GM19239 (cell line): Measurements from ENCODE around the gene AP5B1.
"Not testable (repeated sequence)": the region's sequence is repeated elsewhere in the genome, so short reads cannot be mapped to it uniquely, and the experiment has no call there.

Experiments used
- DNase-seq: peaks from one replicate; pipeline ENCODE4 v3.0.0; 2011; ENCODE audit warnings: low spot score; ENCODE audit not compliant: insufficient read length
- FAIRE-seq: peaks from 2 replicates; lab custom pipeline; 2011; peaks lifted over from hg19 to GRCh38; lab: Jason Lieb, UNC

The AP5B1 gene

DNA sequence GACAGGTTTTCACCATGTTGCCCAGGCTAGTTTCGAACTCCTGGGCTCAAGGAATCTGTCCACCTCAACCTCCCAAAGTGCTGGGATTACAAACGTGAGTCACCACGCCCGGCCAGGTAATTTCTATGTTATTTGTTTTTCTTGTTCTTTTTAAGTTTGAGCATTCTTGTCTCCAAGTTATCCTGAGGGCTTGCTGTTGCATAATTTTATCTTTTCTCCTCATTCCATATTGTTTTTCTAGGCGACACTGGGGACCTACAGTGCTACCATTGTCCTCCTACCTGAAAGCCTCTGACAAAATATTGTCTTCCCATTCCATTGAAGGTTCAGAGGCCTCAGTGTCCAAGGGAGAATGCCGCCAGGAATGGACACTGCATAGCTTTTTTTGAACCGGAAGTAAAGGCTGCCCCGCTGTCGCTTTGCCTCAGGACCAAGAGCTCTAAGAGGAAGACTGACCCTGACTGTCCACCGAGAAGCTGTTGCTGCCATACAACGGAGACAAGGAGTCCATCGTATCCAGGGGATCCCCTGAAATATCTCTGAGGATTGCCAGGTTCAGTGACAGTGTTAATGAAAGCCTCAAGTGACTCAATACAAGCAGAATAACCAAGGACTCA lies 9.7 kb downstream of the AP5B1 start:
- FAIRE-seq (no peak), DNase-seq (no peak)

GRCh38 chr11:65767806-65768205 lies 13.0 kb downstream of the AP5B1 start:
- not testable (repeated sequence) for DNase-seq, FAIRE-seq

DNA sequence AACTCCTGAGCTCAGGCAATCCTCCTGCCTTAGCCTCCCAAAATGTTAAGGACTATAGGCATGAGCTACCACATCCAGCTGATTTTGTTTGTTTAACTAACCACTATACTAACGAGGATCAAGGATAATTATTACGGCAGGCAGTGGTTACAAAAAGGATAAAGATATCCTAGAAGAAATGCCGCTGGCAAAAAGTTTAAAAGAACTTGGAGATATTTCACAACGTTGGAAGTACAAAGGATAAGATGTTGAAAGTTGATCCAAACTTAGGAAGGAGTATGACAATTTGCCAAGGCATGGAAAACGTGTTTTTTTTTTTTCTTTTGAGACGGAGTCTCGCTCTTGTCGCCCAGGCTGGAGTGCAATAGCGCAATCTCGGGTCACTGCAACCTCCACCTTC lies 13.4 kb downstream of the AP5B1 start:
- DNase-seq: no peak

GRCh38 chr11:65766535-65766934 lies 14.2 kb downstream of the AP5B1 start:
- FAIRE-seq: no peak

More for the DNA sequence above, 13.4 kb downstream of the AP5B1 start:
- no peak for FAIRE-seq

GRCh38 chr11:65764434-65764833 lies 16.3 kb downstream of the AP5B1 start:
- FAIRE-seq (no peak), DNase-seq (no peak)

More at GRCh38 chr11:65766535-65766934, 14.2 kb downstream of the AP5B1 start:
- DNase-seq: no peak

- FAIRE-seq, DNase-seq: not testable (repeated sequence)
Observed at GRCh38 chr11:65762816-65763215, 18.0 kb downstream of the AP5B1 start.

DNA sequence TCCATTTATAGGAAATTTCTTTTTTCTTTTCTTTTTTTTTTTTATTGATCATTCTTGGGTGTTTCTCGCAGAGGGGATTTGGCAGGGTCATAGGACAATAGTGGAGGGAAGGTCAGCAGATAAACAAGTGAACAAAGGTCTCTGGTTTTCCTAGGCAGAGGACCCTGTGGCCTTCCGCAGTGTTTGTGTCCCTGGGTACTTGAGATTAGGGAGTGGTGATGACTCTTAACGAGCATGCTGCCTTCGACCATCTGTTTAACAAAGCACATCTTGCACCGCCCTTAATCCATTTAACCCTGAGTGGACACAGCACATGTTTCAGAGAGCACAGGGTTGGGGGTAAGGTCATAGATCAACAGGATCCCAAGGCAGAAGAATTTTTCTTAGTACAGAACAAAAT lies 18.6 kb downstream of the AP5B1 start:
- DNase-seq, FAIRE-seq: not testable (repeated sequence)

- no peak for FAIRE-seq
Observed at GRCh38 chr11:65745049-65745448, 35.7 kb downstream of the AP5B1 start.

DNA sequence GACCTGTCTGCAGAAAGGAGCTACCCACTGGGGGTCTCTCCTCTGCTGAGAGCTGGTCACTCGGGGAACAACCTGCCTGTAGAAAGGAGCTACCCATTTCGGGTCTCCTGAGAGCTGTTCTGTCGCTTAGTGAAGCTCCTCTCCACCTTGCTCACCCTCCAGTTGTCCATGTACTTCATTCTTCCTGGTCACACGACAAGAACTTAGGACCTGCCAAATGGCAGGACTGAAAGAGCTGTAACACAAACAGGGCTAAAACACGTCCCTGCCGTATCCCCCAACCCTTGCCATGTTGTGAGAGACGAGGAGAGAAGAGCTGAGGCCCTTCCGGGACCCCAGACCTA lies 36.1 kb downstream of the AP5B1 start:
- DNase-seq (no peak), FAIRE-seq (no peak)

More at GRCh38 chr11:65745049-65745448, 35.7 kb downstream of the AP5B1 start:
- DNase-seq: no peak

DNA sequence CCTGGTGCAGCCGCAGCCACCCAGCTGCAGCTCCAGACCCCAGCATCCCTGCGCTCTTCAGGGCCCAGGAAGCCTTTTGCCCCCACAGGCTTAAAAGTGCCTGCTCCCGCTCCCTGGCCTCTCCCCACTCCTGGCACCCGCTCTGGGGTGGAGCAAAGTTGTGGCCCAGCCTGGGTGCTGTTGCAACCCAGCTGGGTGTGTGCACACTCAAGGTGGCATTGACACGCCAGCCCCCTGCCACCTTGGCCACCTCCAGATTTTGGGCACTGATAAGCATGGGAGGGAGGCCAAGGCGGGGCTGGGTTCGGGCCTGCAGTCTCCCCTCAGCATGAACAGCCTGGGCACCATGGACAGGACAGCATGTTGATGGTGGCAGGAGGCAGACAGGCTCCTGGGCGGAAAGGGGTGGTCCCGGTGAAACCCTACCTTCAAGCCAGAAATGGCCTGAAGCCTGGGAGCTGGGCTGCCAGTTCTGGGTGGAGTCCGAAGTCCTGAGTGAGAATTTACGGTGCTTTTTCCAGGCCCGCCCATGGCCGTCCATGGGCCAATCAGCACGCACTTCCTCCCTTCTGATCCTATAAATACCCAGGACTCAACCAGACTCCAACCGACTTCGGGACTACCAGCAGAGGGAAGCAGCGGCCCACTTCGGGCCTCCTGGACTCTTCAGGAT lies 36.6 kb downstream of the AP5B1 start:
- DNase-seq (no peak), FAIRE-seq (no peak)

DNA sequence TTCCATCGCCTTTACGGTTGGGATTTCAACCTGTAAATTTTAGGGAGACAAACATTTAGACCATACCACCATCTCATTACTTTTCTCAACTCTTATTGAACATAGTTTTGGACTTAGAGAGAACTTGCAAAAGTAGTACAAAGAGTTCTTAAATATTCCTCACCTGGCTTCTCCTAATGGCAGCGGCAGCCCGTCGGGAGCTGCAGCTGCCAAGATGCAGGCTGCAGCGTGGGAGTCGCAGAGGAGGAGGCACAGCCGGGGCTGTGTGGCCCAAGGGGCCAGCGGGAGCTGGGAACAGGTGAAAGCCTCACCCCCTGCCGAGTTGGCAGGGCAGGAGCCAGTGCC lies 37.1 kb downstream of the AP5B1 start:
- no peak for FAIRE-seq
- no peak for DNase-seq

- DNase-seq (no peak), FAIRE-seq (no peak)
Observed at GRCh38 chr11:65742353-65742752, 38.4 kb downstream of the AP5B1 start.

- no peak for FAIRE-seq
Observed at GRCh38 chr11:65741185-65741584, 39.6 kb downstream of the AP5B1 start.

DNA sequence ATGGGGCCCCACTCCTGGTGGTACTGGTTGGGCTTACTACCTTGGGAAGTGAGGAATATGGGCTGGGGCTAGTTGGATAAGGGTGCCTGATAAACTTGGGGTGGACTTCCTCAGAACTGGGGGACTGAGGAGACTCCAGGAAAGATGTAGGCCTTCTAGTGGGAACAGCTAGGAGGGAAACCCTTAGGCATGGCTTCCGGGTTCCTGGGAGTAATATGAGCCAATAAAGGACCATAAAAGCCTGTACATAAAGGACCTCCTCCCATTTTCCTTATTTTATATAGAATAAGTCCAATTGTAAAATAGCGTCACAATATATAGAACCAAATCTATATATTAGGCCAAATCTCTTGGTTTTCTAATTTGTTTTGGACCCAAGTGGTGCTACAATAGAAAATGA lies 41.8 kb downstream of the AP5B1 start:
- DNase-seq: no peak
- no peak for FAIRE-seq

More at GRCh38 chr11:65741185-65741584, 39.6 kb downstream of the AP5B1 start:
- DNase-seq: no peak

DNA sequence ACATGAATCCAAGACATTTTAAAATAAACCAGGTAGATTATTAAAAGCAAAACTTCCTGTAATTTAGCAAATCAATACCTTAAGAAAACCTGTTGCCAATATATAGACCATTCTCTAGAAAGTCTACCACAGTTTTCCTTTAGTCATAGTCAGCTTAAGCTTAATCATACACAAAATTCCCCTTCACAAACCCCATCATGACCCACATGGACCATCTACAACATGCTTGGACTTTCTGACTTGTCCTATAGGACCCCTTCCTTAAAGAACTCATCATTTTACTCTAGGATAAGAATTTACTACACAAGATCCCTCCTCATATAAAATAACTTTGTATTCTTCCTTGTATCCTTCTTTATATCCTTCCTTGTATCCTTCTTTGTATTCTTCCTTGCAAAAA lies 44.0 kb downstream of the AP5B1 start:
- no peak for DNase-seq
- no peak for FAIRE-seq

- not testable (repeated sequence) for FAIRE-seq
Observed at GRCh38 chr11:65735111-65735510, 45.7 kb downstream of the AP5B1 start.

GRCh38 chr11:65730461-65730860 lies 50.3 kb downstream of the AP5B1 start:
- FAIRE-seq (no peak), DNase-seq (no peak)

More at GRCh38 chr11:65735111-65735510, 45.7 kb downstream of the AP5B1 start:
- DNase-seq: not testable (repeated sequence)

- FAIRE-seq (no peak), DNase-seq (no peak)
Observed at GRCh38 chr11:65727865-65728264, 52.9 kb downstream of the AP5B1 start.

- FAIRE-seq (no peak), DNase-seq (no peak)
Observed at GRCh38 chr11:65726660-65727059, 54.1 kb downstream of the AP5B1 start.
